HG03571 (cell line): ENCODE data around the gene TMEM238L.

ENCODE experiments used
- ATAC-seq: cut with Tn5 transposase; IDR thresholded peaks from one replicate; pipeline ENCODE4 v1.9.1; 2021; ENCODE audit not compliant: unreplicated experiment

TMEM238L gene

DNA sequence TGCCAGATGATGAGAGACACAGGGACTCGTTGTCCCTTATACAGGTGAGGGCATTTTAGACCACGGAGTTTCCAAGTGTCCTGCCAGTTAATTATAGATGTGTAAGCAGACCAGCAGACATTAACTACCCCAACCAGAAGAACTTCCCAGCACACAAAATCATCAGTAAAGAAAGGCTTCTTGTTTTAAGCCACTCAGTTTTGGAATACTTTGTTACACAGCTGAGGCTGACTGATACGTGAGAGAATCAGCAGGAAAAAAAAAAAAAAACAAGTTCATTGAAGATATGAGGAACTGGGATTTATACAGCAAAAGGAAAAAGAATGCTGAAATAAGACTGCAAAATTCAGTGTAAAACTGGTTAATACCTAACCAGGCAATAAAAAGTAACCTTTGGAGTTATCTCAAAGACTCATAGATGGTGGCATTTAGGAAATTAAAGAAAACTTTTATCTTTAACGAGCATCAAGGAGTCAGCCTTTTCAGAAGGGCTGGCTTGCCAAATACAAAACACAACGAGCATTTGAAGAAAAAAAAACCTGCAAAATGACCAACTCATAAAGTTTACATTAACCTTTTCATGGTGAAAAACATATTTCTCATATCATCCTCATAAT, 28.1 kb downstream of the TMEM238L start:
- ATAC-seq: no peak

- no peak for ATAC-seq
Measured at GRCh38 chr17:10775058-10775457, 28.8 kb downstream of the TMEM238L start.

GRCh38 chr17:10773391-10773790, 30.5 kb downstream of the TMEM238L start:
- no peak for ATAC-seq

DNA sequence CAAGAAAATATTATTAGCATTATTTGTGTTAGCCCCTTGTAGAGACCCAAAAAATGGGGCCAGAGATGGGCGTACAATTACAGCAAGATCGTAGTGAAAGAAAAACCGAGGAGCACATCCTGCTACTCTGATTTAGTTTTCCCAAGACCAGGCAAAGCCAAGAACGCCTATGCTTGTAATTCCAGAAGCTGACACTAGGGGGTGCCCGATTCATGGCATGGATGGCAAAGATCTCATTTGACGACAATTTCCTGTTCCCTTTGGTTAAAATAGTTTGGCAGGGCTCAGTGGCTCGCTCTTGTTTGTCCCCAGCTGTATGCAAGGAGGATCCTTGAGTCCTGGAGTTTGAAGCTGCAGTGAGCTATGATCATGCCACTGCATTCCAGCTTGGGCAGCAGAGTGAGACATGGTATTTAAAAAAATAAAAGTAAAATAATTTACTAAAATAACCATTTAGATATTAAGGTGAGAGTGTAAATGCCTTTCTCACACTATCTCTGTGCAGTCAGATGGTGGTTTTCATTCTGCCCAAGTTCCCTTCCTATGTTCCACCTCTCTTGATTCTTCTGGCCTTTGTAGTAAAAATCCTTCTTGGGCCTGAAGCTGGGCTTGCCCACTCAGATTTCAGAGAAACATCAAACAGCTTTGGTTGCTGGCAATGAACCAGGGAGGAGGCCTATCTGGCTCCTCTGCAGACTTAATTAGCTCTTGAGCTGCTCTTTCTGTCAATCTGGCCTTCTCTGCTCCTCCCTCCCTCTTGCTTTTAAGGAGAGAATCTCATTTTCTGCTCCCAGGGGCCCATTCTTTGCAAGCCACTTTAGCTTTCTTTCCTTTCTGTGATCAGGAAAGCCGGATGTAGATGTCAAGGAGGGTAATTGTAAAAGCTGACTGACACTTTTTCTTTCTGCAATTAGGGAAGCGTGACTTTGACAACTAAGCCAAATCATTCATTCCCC, 31.2 kb downstream of the TMEM238L start:
- ATAC-seq: no peak

- ATAC-seq: no peak
Measured at GRCh38 chr17:10771148-10771547, 32.8 kb downstream of the TMEM238L start.

DNA sequence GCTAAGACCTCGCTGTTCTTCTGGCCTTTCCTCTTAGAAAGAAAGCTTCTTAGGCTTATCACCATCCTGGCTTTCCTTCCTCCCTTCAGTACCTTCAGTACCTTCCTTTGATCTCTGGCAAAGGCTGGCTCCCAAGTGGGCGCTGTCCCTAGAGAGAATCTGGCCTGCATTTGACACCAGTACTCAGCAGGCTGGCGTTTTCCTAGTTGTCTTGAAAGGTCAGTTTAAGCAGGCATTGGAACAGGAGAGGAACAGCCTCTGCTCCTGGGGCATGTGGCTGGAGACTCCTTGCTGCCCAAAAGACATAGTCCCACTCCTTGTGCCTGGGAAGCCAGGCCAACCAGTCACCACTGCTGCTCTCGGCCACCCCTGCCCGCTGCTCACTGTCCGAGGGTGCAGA, 34.1 kb downstream of the TMEM238L start:
- no peak for ATAC-seq

GRCh38 chr17:10768750-10769251, 35.1 kb downstream of the TMEM238L start:
- no peak for ATAC-seq

DNA sequence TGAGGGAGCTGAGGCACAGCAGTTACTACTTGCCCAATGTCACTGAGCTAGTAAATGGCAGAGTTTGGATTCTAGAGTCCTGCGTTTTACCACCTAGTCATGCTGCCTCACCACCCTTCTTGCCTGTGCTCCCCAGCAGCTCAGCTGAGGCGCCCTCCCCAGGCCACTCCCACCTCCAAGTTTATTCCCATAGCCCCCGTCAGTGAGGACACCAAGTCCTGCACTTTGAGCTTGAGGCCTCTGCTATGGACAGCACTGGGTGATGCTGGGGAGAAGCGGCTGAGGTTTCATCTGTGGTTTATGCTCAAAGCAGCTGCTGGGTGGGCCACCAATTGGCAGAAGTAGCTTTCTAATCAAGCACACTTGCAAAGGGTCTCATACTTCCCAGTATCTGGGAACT, 36.7 kb downstream of the TMEM238L start:
- no peak for ATAC-seq

DNA sequence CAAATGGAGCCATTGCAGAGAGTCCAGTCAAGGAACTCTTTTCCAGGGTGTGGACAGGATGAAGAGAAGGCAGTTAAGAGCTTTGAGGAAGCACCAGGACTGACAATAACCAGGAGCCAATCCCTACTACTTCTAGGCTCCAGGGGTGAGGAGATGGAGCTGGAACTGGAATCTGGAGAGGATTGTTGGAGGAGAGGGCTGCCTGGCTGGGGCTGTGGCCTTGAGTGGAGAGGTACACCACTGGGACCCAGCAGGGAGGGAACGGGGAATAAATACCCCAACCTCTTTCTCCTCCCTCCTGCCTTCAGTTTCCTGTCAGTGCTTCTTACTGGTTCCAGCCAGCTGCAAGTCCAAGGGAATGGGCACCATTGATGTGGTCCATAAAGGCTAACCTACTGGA, 41.9 kb downstream of the TMEM238L start:
- ATAC-seq: no peak

DNA sequence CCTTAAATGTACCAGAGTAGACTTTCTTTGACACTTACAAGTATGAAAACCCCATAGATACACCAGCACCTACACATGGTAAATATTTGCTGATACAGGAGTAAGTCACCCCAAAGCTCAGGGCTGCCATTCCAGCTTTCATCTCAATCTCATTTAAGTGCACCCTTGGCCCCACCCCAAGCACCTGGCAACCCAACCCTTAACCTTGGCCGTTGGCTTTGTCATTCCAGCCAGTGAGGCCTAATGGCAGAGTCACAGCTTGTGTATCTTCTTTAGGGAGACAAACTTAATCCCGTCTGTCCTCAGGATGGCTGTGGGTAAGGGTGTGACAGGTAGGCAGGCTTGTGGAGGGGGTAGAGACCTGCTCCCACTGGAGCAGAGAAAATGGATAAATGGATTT, 42.6 kb downstream of the TMEM238L start:
- no peak for ATAC-seq

GRCh38 chr17:10758062-10758461, 45.8 kb downstream of the TMEM238L start:
- no peak for ATAC-seq

DNA sequence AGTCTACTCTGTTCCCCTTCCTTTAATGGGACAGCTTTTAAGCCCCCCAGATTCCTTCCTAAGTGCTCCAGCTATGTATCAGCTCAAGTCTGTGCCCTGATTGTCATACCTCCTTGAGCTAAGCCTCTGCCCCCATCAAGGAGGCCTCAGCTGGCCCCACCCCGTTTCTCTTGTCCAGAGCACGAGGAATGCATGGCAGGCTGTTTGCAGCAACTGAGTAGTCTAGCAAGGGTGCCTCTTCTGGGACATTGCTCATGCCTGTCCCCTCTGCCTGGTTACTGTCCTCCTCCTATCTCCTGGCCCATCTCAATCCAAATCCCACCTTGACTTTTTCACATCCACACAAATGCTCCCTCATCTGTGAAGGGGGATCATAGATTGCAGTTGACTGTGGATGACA, 46.3 kb downstream of the TMEM238L start:
- no peak for ATAC-seq

DNA sequence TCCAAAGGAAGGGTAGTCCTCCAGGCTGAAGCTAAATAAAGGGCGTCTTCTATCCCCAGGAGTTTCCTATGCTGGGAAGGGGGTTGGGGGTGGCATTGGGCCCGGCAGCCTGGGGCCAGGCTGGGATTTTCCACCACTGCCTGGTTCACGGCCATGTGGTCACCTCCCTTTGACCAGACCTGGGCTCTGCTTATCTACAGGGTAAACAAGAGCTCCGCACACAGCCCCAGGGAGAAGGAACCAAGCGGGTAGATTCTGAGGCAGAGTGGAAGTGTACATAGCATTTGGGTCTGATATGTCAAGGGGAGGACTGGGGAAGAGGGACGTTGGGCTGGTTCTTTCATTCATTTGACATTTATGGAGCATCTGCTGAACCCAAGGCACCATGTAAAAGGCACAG, 46.8 kb downstream of the TMEM238L start:
- no peak for ATAC-seq

DNA sequence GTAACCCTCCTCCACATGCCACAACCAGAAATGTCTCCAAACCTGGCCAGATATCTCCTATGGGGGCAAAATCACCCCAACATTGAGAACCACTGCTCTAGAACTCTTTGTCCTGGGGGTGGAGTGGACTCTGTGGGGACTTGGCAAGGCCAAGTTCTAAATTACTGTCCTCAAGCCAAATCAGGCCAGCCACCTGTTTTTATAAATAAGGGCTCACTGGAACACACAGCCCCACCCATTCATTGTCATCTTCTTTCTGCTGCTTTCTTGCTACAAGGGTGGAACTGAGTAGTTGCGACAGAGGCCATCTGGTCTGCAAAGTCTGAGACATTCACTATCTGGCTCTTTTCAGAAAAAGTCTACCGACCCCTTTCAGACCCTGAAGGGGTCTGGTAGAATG, 47.3 kb downstream of the TMEM238L start:
- ATAC-seq: no peak

DNA sequence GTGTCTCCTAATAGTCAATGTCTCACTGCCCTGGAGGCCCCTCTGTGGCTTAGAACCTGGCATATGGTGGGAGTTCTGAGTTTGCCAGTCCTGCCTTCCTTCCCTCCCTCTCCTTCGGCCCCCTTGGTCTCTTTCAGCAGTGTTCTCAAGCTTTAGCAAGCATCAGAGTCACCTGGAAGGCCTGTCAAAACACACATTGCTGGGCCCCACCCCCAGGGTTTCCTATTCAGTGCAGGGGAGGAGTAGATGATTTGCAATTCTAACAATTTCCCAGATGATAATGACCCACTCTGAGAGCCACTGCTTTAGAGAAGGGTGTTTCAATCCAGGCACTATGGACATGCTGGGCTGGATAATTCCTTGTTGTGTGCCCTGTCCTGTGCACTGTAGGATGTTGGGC, 47.7 kb downstream of the TMEM238L start:
- ATAC-seq: no peak

GRCh38 chr17:10755592-10756127, 48.2 kb downstream of the TMEM238L start:
- ATAC-seq: no peak

DNA sequence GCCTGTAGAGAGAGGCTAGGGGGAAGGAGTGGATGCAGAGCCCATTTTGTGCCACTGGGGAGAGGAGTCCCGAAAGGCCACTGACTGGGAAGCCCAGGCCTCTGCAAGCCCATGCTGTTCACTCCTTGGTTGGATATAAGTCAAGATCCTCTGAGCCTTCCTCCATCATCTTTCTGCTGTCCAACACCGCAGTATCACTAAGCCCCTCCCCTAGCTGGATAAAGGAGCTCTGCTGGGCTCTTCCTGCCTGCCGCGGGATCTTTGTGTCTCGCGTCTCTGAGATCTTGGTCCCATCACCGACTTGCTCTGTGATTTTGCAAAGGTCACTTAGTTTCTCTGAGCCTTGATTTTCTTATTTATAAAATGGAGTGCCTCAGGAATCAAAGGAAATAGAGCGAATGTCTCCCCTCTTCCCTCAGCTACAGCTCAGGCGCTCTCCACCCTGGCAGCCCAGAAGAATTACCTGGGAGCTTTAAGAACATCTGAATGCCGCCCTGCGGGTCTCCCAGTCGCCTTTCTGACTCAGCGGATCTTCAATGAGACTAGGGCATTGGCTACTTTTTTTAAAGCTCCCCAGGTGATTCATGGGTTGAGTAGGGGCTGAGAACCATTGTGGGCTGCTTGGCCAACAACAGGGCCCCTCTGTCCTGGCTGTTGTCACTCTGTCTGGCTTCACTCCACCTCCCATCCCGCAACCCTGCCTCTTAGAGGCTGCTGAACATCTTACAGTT, 48.9 kb downstream of the TMEM238L start:
- no peak for ATAC-seq

DNA sequence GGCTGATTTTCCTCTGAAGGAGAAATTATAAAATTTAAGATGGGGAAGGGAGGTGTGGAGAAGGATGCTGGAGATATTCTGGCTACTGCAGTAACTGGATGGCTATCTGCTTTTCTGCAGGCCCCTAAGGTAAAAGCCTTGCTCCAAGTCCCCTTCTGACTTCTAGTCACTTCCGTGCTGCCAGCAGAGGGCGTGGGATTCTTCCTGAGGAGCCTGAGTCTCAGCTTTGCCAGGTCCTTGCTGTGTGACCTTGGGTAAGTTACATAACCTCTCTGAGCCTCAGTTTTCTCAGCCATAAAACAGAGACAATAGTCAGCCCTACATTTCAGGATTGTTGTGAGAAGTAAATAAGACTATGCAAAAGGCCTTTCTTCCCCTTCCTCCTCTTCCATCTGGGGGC, 49.8 kb downstream of the TMEM238L start:
- ATAC-seq: no peak

DNA sequence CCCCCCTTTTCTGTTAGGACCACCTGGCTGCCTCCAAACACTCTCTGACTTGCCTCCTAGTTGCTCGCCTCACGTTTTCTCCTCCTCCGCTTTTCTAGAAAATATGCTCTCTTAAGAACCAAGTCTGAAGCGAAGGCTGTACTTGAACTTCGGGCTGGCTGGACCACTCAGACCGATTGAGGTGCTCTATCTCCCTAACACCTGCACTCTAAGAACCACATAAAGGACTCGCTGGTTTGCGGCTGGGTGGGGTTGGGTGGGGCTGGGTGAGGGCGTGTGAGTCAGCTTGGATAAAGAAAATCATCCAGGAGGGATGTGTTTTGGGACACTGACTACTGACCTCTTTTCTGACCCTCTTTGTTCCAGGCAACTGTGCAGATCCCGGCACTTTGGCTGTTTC, 51.2 kb downstream of the TMEM238L start:
- no peak for ATAC-seq

GRCh38 chr17:10751563-10751962, 52.3 kb downstream of the TMEM238L start:
- ATAC-seq: no peak

DNA sequence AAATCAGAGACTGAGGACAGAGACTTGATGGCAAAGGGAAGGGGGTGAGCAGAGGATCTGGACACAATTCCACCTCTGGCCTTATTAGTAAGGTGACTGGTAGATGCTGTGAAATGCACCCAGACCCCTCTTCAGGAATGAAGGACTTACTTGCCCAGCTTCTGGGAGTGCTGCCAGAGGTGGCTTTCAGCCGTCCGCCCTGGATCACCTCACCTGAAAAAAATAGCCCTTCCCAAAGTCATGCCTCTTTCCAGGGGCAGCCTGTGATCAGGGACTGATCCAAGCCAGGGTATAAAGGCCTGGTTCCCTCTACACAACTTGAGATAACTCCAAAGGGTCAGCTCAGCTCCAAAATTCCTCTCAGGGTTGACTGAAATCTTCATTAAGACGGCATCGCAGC, 53.7 kb downstream of the TMEM238L start:
- no peak for ATAC-seq
